IgD-negative memory B cell (primary cell): ENCODE measurements around the gene MEGF6. TPM values are rescaled to one million over a fixed set of nuclear protein-coding genes. Genes with fewer than 3 reads are reported as not detected.

Experiments used
- H3K27ac Mint-ChIP-seq, 3 donors: one replicate each; pipeline ENCODE4 v1.8.0; 2020 to 2022; ENCODE audit warnings: mild to moderate bottlenecking in 3 of 3, mixed read lengths in 3 of 3, moderate library complexity in 1 of 3
- H3K27me3 Mint-ChIP-seq: one replicate; pipeline ENCODE4 v1.8.0; 2021; ENCODE audit warnings: mixed read lengths
- H3K36me3 Mint-ChIP-seq: one replicate; pipeline ENCODE4 v1.8.0; 2020; ENCODE audit warnings: mild to moderate bottlenecking, mixed read lengths
- H3K4me1 Mint-ChIP-seq, 3 donors: one replicate each; pipeline ENCODE4 v1.8.0; 2020 to 2022; ENCODE audit warnings: mixed read lengths in 3 of 3, mild to moderate bottlenecking in 1 of 3
- H3K4me3 Mint-ChIP-seq, 4 donors: one replicate each; pipeline ENCODE4 v1.8.0; 2020 to 2022; ENCODE audit warnings: mild to moderate bottlenecking in 4 of 4, mixed read lengths in 4 of 4, moderate library complexity in 3 of 4
- H3K9me3 Mint-ChIP-seq, 3 donors: one replicate each; pipeline ENCODE4 v1.8.0; 2020 to 2021; ENCODE audit warnings: mixed read lengths in 3 of 3, mild to moderate bottlenecking in 1 of 3
- polyA plus RNA-seq: library from polyadenylated mRNA; unstranded; fragments of 300-500 nt; fragmentation: Illumina TruSeq; gene quantifications from one replicate; pipeline ENCODE4 v1.2.3, GENCODE V29; 2021

The MEGF6 gene
- polyA plus RNA-seq, 1 donor from 2014 or later: 2.3 TPM

GRCh38 chr1:3638676-3639075, 27.4 kb upstream of the MEGF6 start:
- Mint-ChIP-seq H3K9me3 (no peaks in the 10 kb centered on the region), H3K36me3 (peaks cover 11% of the 10 kb centered on the region), H3K27ac (no peak overlapping the region), H3K4me1 (peaks cover 0 to 3% (median 0%) of the 10 kb centered on the region in 3 donors), H3K27me3 (no peaks in the 10 kb centered on the region), H3K4me3 (no peak overlapping the region)

GRCh38 chr1:3638027-3638426, 26.7 kb upstream of the MEGF6 start:
- no peaks in the 10 kb centered on the region for H3K27me3 Mint-ChIP-seq
- peak overlapping the region in 1 of 3 donors; percentile 59 for H3K27ac Mint-ChIP-seq
- H3K36me3 Mint-ChIP-seq: peaks cover 11% of the 10 kb centered on the region
- H3K4me3 Mint-ChIP-seq: no peak overlapping the region
- H3K9me3 Mint-ChIP-seq: no peaks in the 10 kb centered on the region
- peaks cover 0 to 3% (median 0%) of the 10 kb centered on the region in 3 donors for H3K4me1 Mint-ChIP-seq

- Mint-ChIP-seq H3K27ac (no peak overlapping the region), H3K36me3 (peaks cover 8% of the 10 kb centered on the region), H3K27me3 (no peaks in the 10 kb centered on the region), H3K9me3 (no peaks in the 10 kb centered on the region), H3K4me1 (no peaks in the 10 kb centered on the region), H3K4me3 (peak overlapping the region in 1 of 4 donors; percentile 28)
Measured at GRCh38 chr1:3636531-3636930, 25.2 kb upstream of the MEGF6 start.

GRCh38 chr1:3636080-3636479, 24.8 kb upstream of the MEGF6 start:
- peaks cover 8% of the 10 kb centered on the region for H3K36me3 Mint-ChIP-seq
- H3K27me3 Mint-ChIP-seq: no peaks in the 10 kb centered on the region
- no peaks in the 10 kb centered on the region for H3K4me1 Mint-ChIP-seq
- no peaks in the 10 kb centered on the region for H3K9me3 Mint-ChIP-seq
- H3K27ac Mint-ChIP-seq: no peak overlapping the region
- peak overlapping the region in 1 of 4 donors; percentile 28 for H3K4me3 Mint-ChIP-seq

GRCh38 chr1:3634059-3634800, 22.9 kb upstream of the MEGF6 start:
- Mint-ChIP-seq H3K27ac (no peak overlapping the region), H3K4me3 (peak overlapping the region in 1 of 4 donors; percentile 30), H3K4me1 (peaks cover 0 to 6% (median 6%) of the 10 kb centered on the region in 3 donors), H3K36me3 (peaks cover 8% of the 10 kb centered on the region), H3K9me3 (no peaks in the 10 kb centered on the region), H3K27me3 (no peaks in the 10 kb centered on the region)

- peaks cover 0 to 6% (median 6%) of the 10 kb centered on the region in 3 donors for H3K4me1 Mint-ChIP-seq
- no peak overlapping the region for H3K27ac Mint-ChIP-seq
- H3K27me3 Mint-ChIP-seq: no peaks in the 10 kb centered on the region
- no peaks in the 10 kb centered on the region for H3K9me3 Mint-ChIP-seq
- H3K4me3 Mint-ChIP-seq: no peak overlapping the region
- H3K36me3 Mint-ChIP-seq: peaks cover 7% of the 10 kb centered on the region
Measured at GRCh38 chr1:3633344-3634058, 22.2 kb upstream of the MEGF6 start.

- Mint-ChIP-seq H3K4me1 (peaks cover 0 to 6% (median 6%) of the 10 kb centered on the region in 3 donors), H3K4me3 (no peak overlapping the region), H3K27ac (no peak overlapping the region), H3K27me3 (no peaks in the 10 kb centered on the region), H3K36me3 (peaks cover 7% of the 10 kb centered on the region), H3K9me3 (no peaks in the 10 kb centered on the region)
Measured at GRCh38 chr1:3632716-3633343, 21.5 kb upstream of the MEGF6 start.

GRCh38 chr1:3632298-3632697, 21.0 kb upstream of the MEGF6 start:
- Mint-ChIP-seq H3K4me1 (peaks cover 0 to 6% (median 6%) of the 10 kb centered on the region in 3 donors), H3K27me3 (no peaks in the 10 kb centered on the region), H3K36me3 (peaks cover 7% of the 10 kb centered on the region), H3K9me3 (no peaks in the 10 kb centered on the region), H3K27ac (no peak overlapping the region), H3K4me3 (no peak overlapping the region)

GRCh38 chr1:3631320-3632260, 20.3 kb upstream of the MEGF6 start:
- Mint-ChIP-seq H3K27me3 (no peaks in the 10 kb centered on the region), H3K9me3 (no peaks in the 10 kb centered on the region), H3K4me1 (peaks cover 0 to 6% (median 6%) of the 10 kb centered on the region in 3 donors), H3K36me3 (peaks cover 4% of the 10 kb centered on the region), H3K4me3 (no peak overlapping the region), H3K27ac (no peak overlapping the region)

- Mint-ChIP-seq H3K27me3 (no peaks in the 10 kb centered on the region), H3K4me1 (peaks cover 3 to 11% (median 9%) of the 10 kb centered on the region in 3 donors), H3K36me3 (peaks cover 3% of the 10 kb centered on the region), H3K27ac (no peak overlapping the region), H3K4me3 (no peak overlapping the region), H3K9me3 (no peaks in the 10 kb centered on the region)
Measured at GRCh38 chr1:3630914-3631313, 19.6 kb upstream of the MEGF6 start.

- peaks cover 2% of the 10 kb centered on the region for H3K36me3 Mint-ChIP-seq
- H3K4me3 Mint-ChIP-seq: peak overlapping the region in 1 of 4 donors; percentile 75
- H3K27me3 Mint-ChIP-seq: no peaks in the 10 kb centered on the region
- H3K27ac Mint-ChIP-seq: peak overlapping the region in 1 of 3 donors; percentile 63
- peaks cover 6 to 14% (median 12%) of the 10 kb centered on the region in 3 donors for H3K4me1 Mint-ChIP-seq
- H3K9me3 Mint-ChIP-seq: no peaks in the 10 kb centered on the region
Measured at GRCh38 chr1:3630161-3630611, 18.9 kb upstream of the MEGF6 start.

- Mint-ChIP-seq H3K27ac (peak overlapping the region in 2 of 3 donors; percentile 31 to 63), H3K4me1 (peaks cover 7 to 17% (median 12%) of the 10 kb centered on the region in 3 donors), H3K36me3 (peaks cover 1% of the 10 kb centered on the region), H3K27me3 (no peaks in the 10 kb centered on the region), H3K9me3 (no peaks in the 10 kb centered on the region), H3K4me3 (peak overlapping the region in 1 of 4 donors; percentile 75)
Measured at GRCh38 chr1:3629561-3630160, 18.4 kb upstream of the MEGF6 start.

GRCh38 chr1:3628445-3628844, 17.1 kb upstream of the MEGF6 start:
- H3K9me3 Mint-ChIP-seq: no peaks in the 10 kb centered on the region
- peaks cover 14 to 25% (median 18%) of the 10 kb centered on the region in 3 donors for H3K4me1 Mint-ChIP-seq
- peak overlapping the region in 1 of 4 donors; percentile 75 for H3K4me3 Mint-ChIP-seq
- H3K27me3 Mint-ChIP-seq: no peaks in the 10 kb centered on the region
- peaks cover 1% of the 10 kb centered on the region for H3K36me3 Mint-ChIP-seq
- no peak overlapping the region for H3K27ac Mint-ChIP-seq
